ENCODE measurements around the gene TMEM95. TPM values are rescaled to one million over a fixed set of nuclear protein-coding genes. Genes with fewer than 3 reads are reported as not detected.

The TMEM95 gene
- total RNA-seq, 1 donor from 2014 or later = not detected

DNA sequence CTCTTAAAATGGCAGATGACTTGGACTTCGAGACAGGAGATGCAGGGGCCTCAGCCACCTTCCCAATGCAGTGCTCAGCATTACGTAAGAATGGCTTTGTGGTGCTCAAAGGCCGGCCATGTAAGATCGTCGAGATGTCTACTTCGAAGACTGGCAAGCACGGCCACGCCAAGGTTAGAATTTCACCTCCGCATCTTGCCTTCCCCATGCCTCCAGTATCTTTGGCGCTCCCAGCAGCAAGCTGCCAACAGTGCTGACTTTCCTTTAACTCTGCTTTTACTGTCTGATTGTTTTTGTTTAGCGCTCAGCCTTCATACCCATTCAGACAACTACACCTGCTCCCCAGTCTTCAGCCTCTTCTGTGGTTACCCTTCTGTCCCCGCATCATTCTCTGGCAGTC lies 45.3 kb upstream of the TMEM95 start:
- intact Hi-C loops (cut with DNase I) = loop anchor here (2.0 to 5.0 kb wide), 2 partner anchors 41 to 378 kb away; partner anchors contain the start of genes TP53 and WRAP53
- TF ChIP-seq, protein P1, sequence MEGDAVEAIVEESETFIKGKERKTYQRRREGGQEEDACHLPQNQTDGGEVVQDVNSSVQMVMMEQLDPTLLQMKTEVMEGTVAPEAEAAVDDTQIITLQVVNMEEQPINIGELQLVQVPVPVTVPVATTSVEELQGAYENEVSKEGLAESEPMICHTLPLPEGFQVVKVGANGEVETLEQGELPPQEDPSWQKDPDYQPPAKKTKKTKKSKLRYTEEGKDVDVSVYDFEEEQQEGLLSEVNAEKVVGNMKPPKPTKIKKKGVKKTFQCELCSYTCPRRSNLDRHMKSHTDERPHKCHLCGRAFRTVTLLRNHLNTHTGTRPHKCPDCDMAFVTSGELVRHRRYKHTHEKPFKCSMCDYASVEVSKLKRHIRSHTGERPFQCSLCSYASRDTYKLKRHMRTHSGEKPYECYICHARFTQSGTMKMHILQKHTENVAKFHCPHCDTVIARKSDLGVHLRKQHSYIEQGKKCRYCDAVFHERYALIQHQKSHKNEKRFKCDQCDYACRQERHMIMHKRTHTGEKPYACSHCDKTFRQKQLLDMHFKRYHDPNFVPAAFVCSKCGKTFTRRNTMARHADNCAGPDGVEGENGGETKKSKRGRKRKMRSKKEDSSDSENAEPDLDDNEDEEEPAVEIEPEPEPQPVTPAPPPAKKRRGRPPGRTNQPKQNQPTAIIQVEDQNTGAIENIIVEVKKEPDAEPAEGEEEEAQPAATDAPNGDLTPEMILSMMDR (IDR thresholded peaks at IDR 0.05) = no peak
- peak overlapping the region; percentile 76 to 99 for H3K4me3 ChIP-seq

DNA sequence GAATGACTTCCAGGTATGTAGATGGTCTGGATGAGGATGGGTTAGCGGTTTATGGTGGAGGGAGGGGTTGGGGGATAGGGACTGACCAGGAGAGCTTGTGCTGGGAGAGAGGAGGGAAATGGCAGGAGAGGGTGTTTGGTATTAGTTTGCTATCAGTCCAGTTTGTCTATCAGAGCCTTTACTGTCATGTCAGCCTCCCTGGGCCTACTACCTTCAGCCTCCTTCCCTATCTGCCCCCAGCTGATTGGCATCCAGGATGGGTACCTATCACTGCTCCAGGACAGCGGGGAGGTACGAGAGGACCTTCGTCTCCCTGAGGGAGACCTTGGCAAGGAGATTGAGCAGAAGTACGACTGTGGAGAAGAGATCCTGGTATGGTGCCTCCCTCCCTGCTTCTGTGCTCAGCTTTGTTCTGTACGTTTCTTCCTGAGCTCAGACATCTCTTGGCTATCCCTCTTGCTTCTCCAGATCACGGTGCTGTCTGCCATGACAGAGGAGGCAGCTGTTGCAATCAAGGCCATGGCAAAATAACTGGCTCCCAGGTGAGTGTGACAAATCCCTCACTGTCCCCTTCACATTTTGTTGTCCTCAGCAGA lies 43.7 kb upstream of the TMEM95 start:
- Histone ChIP-seq H3K27me3 (no peaks in the 10 kb centered on the region), H3K4me3 (no peak overlapping the region), H3K27ac (no peak overlapping the region), H3K36me3 (peaks cover 46% of the 10 kb centered on the region in 2 donors), H3K4me1 (peaks cover 13 to 48% of the 10 kb centered on the region in 2 donors), H3K9me3 (no peaks in the 10 kb centered on the region)
- intact Hi-C loops (cut with DNase I) = no loop called here
- TF ChIP-seq, protein P1 (IDR thresholded peaks at IDR 0.05) = no peak
- DNase-seq (ENCODE audit: low spot score in 2 of 2) = no peak

More for the DNA sequence above, 45.3 kb upstream of the TMEM95 start:
- DNase-seq (ENCODE audit: low spot score in 2 of 2) = no peak
- peak overlapping the region; percentile 97 to 100 for H3K27ac ChIP-seq
- no peaks in the 10 kb centered on the region for H3K27me3 ChIP-seq
- peaks cover 10 to 45% of the 10 kb centered on the region in 2 donors for H3K4me1 ChIP-seq
- no peaks in the 10 kb centered on the region for H3K9me3 ChIP-seq
- peaks cover 46% of the 10 kb centered on the region in 2 donors for H3K36me3 ChIP-seq

DNA sequence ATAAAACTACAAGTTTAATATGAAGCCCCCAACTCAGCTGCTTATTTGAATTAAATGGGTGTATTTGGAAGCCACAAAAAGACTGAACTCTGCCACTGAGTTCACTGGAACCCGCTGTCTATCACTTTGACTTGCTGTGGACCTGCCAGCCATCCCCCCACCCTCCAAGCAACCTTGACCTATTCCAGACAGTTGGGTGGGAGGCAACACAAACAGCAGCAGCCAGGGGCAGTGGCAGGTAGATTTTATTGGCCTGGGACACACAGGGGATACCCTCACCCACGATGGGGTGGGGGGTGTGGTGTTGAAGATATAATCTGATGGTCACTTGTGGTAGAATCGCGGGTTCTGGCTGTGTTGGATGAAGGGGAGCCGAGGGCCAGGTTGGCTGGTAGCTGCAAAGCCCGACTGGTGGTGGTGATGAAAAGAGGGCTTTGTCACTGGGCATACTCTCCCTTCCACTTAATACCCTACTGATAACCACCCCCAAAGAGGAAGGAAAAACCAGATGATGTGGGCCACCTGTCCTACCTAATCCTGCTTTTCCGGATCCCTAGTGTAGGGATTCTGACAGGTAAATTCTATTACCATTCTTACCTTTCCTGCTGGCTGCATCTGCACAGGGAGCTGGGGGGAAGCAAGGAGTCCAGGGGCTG lies 42.4 kb upstream of the TMEM95 start:
- Histone ChIP-seq H3K27ac (no peak overlapping the region), H3K4me3 (no peak overlapping the region), H3K27me3 (no peaks in the 10 kb centered on the region), H3K4me1 (peaks cover 13 to 45% of the 10 kb centered on the region in 2 donors), H3K36me3 (peaks cover 51 to 52% of the 10 kb centered on the region in 2 donors), H3K9me3 (no peaks in the 10 kb centered on the region)
- intact Hi-C loops (cut with DNase I) = no loop called here
- no peak for DNase-seq (ENCODE audit: low spot score in 2 of 2)
- TF ChIP-seq, protein P1 (IDR thresholded peaks at IDR 0.05) = no peak

DNA sequence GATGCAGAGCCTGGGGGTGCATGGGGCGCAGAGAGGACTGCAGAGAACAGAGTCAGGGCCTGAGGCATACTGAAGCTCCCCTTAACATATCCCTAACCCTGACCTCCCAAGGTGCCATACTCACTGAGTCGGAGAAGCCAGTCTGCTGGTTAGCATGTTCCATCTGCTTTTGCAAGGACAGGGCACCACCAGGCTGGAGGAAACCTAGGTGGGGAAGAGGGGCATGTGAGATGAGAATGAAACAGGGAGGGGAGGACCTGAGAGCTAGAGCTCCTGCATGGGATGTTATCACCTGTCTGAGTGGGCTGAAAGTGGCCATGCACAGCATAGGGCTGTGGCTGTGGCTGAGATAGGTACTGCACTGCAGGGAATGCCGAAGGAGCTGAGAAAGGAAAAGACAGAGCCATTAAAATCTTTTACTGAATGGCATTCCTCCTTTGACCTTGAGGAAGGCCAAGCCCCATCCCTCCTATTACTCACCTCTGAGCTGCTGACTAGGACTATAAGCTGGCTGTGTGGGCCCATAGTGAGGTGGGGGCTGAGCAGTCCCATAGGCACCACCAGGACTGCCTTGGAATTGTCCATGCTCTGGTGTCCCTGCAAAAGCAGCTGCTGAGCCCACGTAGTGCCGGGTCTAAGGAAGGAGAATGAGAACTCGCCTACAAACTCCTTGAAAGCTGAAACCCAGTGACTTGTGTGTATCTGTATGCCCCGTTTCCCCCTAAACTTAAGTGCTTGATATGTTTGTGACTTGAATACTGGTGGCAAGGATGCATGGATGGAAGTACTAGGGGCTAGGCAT lies 41.7 kb upstream of the TMEM95 start:
- TF ChIP-seq, protein P1 (IDR thresholded peaks at IDR 0.05) = peak in 1 of 3 experiments; percentile 6
- H3K4me1 ChIP-seq = peaks cover 13 to 45% of the 10 kb centered on the region in 2 donors
- H3K36me3 ChIP-seq = peaks cover 59% of the 10 kb centered on the region in 2 donors

DNA sequence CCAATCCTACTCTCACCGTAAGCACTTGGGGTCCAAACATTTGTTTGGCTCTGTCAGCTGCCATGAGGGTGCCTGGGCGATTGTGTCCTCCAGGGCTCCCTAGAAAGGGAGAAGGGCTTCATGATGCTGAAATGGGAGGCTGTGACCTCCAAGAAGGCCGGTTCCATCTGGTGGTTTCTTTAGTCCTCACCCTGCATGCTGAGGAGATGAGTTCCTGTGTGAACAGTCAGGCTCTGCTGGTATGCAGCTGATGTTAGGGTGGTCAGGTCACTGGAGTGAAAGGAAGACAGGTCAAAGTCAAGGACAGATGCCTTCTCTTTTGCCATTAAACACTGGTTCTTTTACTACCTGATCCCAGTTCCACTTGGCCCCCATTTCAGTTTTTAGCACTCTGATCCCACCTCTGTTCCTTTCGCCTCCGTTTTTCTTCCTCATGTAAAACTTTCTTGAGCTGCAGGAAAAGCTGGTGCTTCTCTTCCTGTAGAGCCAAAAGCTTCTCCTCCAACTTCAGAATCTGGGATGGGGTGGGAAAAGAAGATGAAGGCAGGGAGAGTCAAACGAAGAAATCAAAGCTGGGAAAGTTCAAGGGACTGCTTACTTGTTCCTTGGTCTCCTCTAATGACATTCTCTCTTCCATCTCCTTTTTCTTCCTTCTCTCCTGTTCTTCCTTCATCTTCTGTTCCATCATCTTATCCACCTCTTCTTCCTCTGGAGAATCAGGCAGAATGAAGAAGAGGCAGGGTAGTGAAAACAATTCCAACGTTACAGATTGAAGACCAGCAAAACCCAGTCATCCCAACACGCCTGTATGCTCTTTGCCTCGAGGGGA lies 40.9 kb upstream of the TMEM95 start:
- peak overlapping the region; percentile 81 to 88 for H3K4me3 ChIP-seq
- no peaks in the 10 kb centered on the region for H3K9me3 ChIP-seq
- intact Hi-C loops (cut with DNase I) = no loop called here
- H3K27me3 ChIP-seq = no peaks in the 10 kb centered on the region
- H3K27ac ChIP-seq = peak overlapping the region; percentile 93 to 95
- no peak for DNase-seq (ENCODE audit: low spot score in 2 of 2)
- H3K36me3 ChIP-seq = peaks cover 66 to 67% of the 10 kb centered on the region in 2 donors
- TF ChIP-seq, protein P1 (IDR thresholded peaks at IDR 0.05) = no peak
- peaks cover 13 to 41% of the 10 kb centered on the region in 2 donors for H3K4me1 ChIP-seq

More for the DNA sequence above, 41.7 kb upstream of the TMEM95 start:
- Histone ChIP-seq H3K4me3 (peak overlapping the region in 1 of 2 donors; percentile 6), H3K27ac (no peak overlapping the region), H3K9me3 (no peaks in the 10 kb centered on the region), H3K27me3 (no peaks in the 10 kb centered on the region)
- DNase-seq (ENCODE audit: low spot score in 2 of 2) = no peak
- intact Hi-C loops (cut with DNase I) = no loop called here
